ENCODE measurements around the gene FAM131C. TPM values are rescaled to one million over a fixed set of nuclear protein-coding genes. Genes with fewer than 3 reads are reported as not detected.

Gene FAM131C
- total and polyA plus RNA-seq, 10 of the 15 experiments (the other 5 are each of a cell fraction or from before 2014, with no cell fraction given), result 0.03 TPM; not detected in 9

- TF ChIP-seq ZNF207 (IDR thresholded peaks at IDR 0.05; ENCODE audit: borderline replicate concordance), result no peak
- no peak for TF ChIP-seq PKNOX1 (IDR thresholded peaks at IDR 0.05)
- TF ChIP-seq CREB1 (IDR thresholded peaks at IDR 0.05; ENCODE audit: low read depth), result no peak
- no peak for TF ChIP-seq POU2F2 (IDR thresholded peaks at IDR 0.05; ENCODE audit: borderline replicate concordance, low read depth, low read length)
- no peak for TF ChIP-seq USF2 (IDR thresholded peaks at IDR 0.05; ENCODE audit: borderline replicate concordance, low read depth, low read length)
- TF ChIP-seq PML (IDR thresholded peaks at IDR 0.05; ENCODE audit: low read length), result no peak
- no peak for TF ChIP-seq NFYA (IDR thresholded peaks at IDR 0.05; ENCODE audit: borderline replicate concordance, low read depth, low read length)
- TF ChIP-seq RCOR1 (conservative IDR thresholded peaks at IDR 0.05; ENCODE audit: low read depth, low read length), result no peak
- no peak for TF ChIP-seq SRF (IDR thresholded peaks at IDR 0.05; ENCODE audit: low read depth in 2 of 2, low read length in 2 of 2)
- no peak for TF ChIP-seq MTA2 (IDR thresholded peaks at IDR 0.05; ENCODE audit: low read depth)
- no peak for TF ChIP-seq ATF7 (IDR thresholded peaks at IDR 0.05; ENCODE audit: low read depth)
- no peak for TF ChIP-seq HSF1 (IDR thresholded peaks at IDR 0.05; ENCODE audit: low read depth, low read length)
- no peak for TF ChIP-seq ZNF274 (IDR thresholded peaks at IDR 0.05; ENCODE audit: insufficient read depth, insufficient read length)
- no peak for TF ChIP-seq LARP7 (IDR thresholded peaks at IDR 0.05)
- TF ChIP-seq HDGF (IDR thresholded peaks at IDR 0.05), result no peak
- TF ChIP-seq, protein P1, sequence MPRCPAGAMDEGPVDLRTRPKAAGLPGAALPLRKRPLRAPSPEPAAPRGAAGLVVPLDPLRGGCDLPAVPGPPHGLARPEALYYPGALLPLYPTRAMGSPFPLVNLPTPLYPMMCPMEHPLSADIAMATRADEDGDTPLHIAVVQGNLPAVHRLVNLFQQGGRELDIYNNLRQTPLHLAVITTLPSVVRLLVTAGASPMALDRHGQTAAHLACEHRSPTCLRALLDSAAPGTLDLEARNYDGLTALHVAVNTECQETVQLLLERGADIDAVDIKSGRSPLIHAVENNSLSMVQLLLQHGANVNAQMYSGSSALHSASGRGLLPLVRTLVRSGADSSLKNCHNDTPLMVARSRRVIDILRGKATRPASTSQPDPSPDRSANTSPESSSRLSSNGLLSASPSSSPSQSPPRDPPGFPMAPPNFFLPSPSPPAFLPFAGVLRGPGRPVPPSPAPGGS (IDR thresholded peaks at IDR 0.05; ENCODE audit: borderline replicate concordance, insufficient read depth, low read depth, low read length, poor library complexity, severe bottlenecking), result no peak
- no peak for TF ChIP-seq MEF2A (IDR thresholded peaks at IDR 0.05; ENCODE audit: insufficient read depth, low read depth, low read length)
- no peak for TF ChIP-seq HDAC6 (IDR thresholded peaks at IDR 0.05; ENCODE audit: unreplicated experiment)
- no TSS peak for BruUV-seq (replicated peaks)
- Histone ChIP-seq H3K27me3 (replicated peaks in 1 of 2; ENCODE audit: control insufficient read depth in 2 of 2, insufficient read depth in 2 of 2, low read length in 1 of 2) (no peaks in the 10 kb centered on the region), H3K9me3 (replicated peaks; ENCODE audit: control insufficient read depth, insufficient read depth, low read length) (no peaks in the 10 kb centered on the region), H3K79me2 (ENCODE audit: control insufficient read depth, insufficient read depth, low read length) (no peaks in the 10 kb centered on the region), H3K27ac (ENCODE audit: control insufficient read depth, insufficient read depth) (no peak overlapping the region), H4K20me1 (ENCODE audit: control insufficient read depth, insufficient read depth) (no peaks in the 10 kb centered on the region), H3K4me1 (ENCODE audit: control insufficient read depth, insufficient read depth, low read length) (no peaks in the 10 kb centered on the region), H3K4me2 (ENCODE audit: control insufficient read depth, insufficient read depth) (no peak overlapping the region), H2AFZ (ENCODE audit: control insufficient read depth, low read depth, low read length) (no peak overlapping the region), H3K4me3 (no peak overlapping the region), H3K36me3 (ENCODE audit: control insufficient read depth in 2 of 2, insufficient read depth in 2 of 2, low read length in 1 of 2) (no peaks in the 10 kb centered on the region), H3K9ac (ENCODE audit: control insufficient read depth, insufficient read depth, low read length) (no peak overlapping the region)
- in situ Hi-C loops (cut with MboI), result no loop called here
- CTCF ChIA-PET, result interaction anchor here (0.7 to 1.3 kb wide), 2 partner anchors 19 to 21 kb away, joined by 3 to 4 read pairs; no protein-coding TSS in a partner anchor
- FAIRE-seq (no peak), DNase-seq (ENCODE audit: low read depth, low spot score) (no peak), ATAC-seq (no peak)
- 7% methylated on average over 19 of the region's 19 CpGs for WGBS (ENCODE audit: insufficient coverage, insufficient replicate concordance, low lambda C conversion rate, missing lambda C conversion rate)
- SMC1A ChIA-PET (ENCODE audit: uncharacterized antibody, unreplicated experiment), result interaction anchor here (1.3 kb wide), 1 partner anchor 18 kb away, joined by 3 read pairs; no protein-coding TSS in a partner anchor
- POLR2A ChIA-PET, result no interaction called here
- RAD21 ChIA-PET (ENCODE audit: unreplicated experiment), result no interaction called here
- intact Hi-C loops (cut with micrococcal nuclease; ENCODE audit: unreplicated experiment), result no loop called here
These were observed 45.0 kb downstream of the FAM131C start for GRCh38 chr1:16028237-16029002.

Data from GM12878 (cell line).